GM19351 (cell line): Measurements from ENCODE around the gene PUSL1.
A peak's percentile ranks its signal among the peaks of the same experiment; 100 is the strongest.

Source experiments
- ATAC-seq: cut with Tn5 transposase; IDR thresholded peaks from one replicate; pipeline ENCODE4 v1.9.1; 2021; ENCODE audit warnings: mild to moderate bottlenecking, moderate library complexity; ENCODE audit not compliant: unreplicated experiment

PUSL1 gene

DNA sequence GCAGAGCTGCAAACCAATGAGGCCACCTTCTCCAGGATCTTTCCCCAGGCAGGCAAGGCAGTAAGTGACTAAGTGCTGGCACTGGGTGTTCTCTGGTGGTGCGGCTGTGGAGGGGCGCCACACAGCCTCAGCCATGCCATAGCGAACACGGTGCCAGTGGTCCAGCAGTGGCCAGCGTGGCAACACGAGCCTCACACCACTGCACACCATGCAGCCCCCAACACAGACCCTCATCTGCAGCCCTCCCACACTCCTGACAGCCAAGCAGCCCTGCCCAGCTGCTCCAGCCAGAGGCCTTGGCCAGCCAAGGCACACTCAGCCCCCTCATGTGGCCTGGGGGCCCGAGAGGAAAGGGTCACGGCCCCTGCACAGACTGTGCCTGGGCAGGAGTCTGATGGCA is 13.1 kb downstream of the PUSL1 start:
- ATAC-seq = no peak

DNA sequence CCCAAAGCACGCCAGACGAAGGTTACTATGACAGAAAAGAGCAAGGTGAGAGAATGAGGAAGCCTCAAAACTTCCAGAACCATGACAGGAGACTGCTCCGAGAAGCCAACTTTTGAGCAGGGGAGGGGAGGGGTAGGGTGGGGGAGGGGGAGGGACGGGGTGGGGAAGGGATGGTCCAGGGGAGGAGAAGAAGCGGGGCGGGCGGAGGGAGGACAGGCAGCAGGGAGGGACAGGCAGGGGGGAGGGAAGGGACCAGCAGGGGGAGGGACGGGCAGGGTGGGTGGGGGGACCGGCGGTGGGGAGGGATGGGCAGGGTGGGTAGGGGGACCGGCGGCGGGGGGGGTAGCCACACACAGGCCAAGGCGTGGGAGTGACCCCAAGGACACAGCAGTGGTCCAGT is 14.0 kb downstream of the PUSL1 start:
- ATAC-seq = no peak

DNA sequence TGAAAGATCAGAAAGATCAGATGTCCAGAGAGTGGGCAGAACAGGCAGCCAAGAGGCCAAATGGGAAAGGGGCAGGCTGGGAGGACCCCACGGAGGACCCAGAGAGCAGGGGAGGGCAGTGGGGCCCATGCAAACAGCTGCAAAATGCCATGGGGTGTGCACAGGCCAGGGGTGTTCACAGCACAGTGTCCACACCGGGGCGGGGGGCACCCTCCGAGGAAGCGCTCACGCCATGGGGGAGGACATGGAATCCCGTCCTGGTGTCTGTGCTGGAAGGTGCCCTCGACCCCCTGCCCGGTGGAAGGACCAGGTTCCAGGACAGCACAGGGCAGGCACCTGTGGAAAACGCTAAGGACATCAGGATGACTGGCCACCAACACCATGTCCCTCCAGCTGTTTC is 14.6 kb downstream of the PUSL1 start:
- no peak for ATAC-seq

DNA sequence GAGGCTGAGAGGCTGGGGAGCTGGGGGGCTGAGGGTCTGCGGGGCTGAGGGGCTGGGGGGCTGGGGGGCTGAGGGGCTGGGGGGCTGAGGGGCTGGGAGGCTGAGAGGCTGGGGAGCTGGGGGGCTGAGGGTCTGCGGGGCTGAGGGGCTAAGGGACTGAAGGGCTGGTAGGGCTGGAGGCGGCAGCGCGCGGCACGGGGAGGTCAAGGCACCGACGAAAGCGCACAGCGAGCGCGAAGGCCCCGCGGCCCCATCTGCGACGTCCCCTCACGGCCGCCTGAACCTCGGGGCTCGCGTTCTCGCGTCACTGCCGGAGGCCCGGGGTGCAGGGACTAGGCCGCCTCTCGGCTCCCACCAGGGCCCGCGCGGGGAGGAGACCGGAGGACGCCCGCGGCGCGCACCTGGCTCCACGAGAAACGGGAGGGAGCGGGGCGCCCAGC is 15.7 kb downstream of the PUSL1 start:
- peak; percentile 42 for ATAC-seq

DNA sequence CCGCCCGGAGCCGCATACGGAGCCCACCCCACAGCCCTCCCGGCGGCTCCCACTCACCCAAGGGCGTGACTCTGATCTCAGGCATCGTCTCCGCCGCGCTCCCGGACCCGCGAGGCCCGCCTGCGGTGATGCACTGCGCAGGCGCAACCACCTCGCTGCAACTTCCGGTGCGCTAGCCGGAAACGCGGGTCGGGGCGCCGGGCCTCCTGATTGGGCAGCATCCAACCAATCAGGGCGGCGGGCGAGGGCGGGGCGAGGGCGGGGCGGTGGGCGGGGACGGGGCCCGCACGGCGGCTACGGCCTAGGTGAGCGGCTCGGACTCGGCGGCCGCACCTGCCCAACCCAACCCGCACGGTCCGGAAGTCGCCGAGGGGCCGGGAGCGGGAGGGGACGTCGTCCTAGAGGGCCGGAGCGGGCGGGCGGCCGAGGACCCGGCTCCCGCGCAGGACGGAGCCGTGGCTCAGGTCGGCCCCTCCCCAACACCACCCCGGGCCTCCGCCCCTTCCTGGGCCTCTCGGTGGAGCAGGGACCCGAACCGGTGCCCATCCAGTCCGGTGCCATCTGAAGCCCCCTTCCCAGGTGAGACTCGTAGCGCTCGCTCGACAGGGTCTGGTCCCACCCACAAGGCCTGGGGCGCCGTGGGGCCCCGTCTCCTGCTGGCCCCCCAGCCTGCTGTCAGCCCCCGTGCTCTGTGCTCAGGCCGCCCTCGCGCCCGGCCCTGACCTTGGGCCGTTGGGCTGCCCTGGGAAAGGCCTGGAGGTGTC is 16.3 kb downstream of the PUSL1 start, which contains the start of the genes CPTP and INTS11:
CPTP (plus strand) TSS at position 279 of the 764 bp plus-strand sequence. CDS start 2,109 bp downstream, outside the sequence.
INTS11 (minus strand) TSS at position 137 of the 764 bp plus-strand sequence; CDS start at position 85, 52 bp downstream.
- ATAC-seq = peak; percentile 81

DNA sequence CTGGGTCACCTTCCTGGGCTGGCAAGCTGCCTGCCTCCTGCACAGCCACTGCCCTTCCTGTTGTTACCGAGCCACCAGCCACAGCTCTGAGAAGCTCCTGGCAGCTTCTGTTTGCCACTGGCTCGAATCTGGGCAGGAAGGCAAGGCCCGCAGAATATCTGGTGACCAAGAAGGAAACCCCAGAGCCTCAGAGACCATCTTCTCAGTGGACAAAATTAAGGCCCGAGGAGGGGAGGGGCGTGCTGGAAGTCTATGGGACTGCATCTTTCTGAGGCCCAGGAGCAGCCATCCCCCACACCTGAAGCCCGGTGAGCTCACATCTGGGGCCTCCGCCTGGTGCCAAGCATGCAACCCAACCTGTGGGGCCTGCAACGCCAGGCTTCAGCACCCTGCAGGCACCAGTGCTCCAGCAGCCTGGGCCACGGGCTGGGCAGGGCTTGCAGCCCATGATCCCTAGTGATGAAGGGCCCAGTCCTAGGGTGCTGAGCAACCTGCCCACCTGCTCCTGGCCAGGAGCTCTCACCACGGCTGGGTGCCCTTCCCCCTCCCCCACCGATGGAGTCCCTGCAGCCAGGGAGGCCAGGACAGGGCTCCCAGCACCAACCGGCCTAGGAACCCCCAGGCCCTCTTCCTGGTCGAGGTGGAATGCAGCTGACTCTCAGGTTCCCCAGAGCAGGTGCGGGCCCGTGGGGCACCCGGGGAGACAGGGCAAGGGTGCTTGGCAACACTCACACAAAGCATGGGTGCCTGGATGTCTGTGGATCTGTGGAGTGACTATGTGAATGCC is 17.1 kb downstream of the PUSL1 start:
- ATAC-seq = no peak

DNA sequence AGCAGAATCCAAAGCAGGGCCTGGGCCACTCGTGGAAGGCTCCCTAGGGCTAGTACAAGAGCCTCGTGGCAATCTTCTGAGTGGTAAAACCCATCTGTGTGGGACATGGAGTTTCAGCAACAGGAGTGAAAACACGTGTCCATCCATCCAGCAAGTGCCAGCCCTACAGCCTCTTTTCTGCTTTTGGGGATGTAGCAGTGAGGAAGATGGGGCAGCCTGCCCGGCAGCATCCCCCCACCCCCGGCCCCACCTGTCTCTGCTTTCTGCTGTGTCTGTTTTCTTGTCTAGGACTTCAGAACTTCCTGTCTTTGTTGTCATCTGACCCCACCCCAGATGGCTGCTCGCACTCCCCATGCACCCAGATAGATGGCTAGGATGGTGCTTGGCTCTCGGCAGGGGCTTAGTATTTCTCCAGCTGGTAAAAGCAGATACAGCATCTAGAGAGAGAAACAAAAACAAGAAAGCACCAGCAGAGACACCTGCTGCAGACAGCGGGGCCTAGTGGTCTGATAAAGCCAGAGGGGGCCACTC is 17.7 kb downstream of the PUSL1 start:
- ATAC-seq = no peak

DNA sequence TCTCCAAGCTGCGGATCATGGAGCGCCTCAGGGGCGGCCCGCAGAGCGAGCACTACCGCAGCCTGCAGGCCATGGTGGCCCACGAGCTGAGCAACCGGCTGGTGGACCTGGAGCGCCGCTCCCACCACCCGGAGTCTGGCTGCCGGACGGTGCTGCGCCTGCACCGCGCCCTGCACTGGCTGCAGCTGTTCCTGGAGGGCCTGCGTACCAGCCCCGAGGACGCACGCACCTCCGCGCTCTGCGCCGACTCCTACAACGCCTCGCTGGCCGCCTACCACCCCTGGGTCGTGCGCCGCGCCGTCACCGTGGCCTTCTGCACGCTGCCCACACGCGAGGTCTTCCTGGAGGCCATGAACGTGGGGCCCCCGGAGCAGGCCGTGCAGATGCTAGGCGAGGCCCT is 18.9 kb downstream of the PUSL1 start:
- ATAC-seq = no peak

DNA sequence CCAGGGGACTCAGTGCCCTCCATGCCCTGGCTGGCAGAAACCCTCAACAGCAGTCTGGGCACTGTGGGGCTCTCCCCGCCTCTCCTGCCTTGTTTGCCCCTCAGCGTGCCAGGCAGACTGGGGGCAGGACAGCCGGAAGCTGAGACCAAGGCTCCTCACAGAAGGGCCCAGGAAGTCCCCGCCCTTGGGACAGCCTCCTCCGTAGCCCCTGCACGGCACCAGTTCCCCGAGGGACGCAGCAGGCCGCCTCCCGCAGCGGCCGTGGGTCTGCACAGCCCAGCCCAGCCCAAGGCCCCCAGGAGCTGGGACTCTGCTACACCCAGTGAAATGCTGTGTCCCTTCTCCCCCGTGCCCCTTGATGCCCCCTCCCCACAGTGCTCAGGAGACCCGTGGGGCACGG is 19.9 kb downstream of the PUSL1 start:
- ATAC-seq = no peak

DNA sequence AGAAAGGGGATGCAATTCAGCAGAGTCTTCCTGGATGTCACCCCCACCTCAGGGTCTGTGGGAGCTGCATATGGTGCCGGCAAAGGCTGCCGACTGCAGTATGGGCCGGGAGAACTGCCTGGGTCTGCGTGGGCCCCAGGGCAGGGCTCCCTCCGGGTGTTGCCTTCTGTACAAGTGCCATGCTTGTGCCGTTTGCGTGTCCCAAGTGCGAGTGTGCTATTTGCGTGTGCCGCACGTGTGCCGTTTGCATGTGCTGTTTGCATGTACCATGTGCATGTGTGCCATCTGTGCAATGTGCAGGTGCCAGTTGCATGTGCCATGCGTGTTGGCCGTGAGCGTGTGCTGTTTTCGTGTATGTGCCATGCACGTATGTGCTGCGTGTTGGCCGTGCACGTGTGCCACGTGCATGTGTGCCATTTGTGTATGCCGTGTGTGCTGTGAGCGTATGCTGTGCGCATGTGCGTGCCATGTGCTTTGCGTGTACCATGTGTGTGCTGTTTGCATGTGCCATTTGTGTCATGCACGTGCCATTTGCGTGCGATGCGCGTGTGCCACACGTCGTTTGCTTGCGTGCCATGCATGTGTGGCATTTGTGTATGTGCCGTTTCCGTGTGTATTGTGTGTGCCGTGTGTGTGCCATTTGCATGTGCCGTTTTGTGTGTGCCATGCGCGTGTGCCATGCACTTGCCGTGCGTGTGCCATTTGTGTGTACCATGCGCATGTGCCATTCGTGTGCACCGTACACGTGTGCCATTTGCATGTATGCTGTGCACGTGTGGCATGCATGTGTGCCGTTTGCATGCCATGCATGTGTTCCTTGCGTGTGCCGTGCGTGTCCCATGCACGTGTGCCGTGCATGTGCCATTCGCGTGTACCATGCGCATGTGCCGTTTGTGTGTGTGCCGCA is 21.2 kb downstream of the PUSL1 start:
- no peak for ATAC-seq

DNA sequence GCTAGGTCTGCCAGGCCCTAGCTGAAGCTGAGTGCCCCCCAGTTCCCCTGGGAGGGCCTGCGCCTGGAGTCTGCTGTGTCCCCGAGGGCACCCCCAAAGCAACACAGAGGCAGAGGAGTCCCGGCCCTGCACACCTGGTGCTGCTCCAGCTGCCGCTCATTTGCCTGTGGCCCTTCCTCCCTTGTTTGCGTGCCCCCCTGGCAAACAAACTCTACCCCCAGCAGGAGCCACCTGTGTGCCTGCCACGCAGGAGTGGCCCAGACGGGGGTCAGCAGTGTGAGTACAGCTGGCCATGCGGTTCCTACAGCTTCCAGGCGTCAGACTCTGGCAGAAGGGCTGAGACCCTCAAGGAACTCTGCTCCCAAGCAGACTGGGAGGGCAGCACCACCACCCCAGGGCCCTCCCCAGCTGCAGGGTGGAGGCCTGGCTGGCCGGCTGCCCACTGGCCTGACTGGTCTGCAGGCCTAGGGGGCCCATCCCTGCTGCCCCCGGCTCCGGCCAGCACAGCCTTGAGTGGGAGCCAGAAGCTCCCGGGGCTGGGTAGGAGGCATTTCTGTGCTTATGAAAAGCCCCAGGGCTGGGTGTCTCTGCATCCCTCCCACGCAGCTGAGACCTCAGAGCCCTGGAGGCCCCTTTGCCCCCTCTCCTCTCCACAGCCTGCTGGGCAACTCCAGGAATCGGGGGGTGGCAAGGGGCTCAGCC is 22.1 kb downstream of the PUSL1 start:
- ATAC-seq = no peak

DNA sequence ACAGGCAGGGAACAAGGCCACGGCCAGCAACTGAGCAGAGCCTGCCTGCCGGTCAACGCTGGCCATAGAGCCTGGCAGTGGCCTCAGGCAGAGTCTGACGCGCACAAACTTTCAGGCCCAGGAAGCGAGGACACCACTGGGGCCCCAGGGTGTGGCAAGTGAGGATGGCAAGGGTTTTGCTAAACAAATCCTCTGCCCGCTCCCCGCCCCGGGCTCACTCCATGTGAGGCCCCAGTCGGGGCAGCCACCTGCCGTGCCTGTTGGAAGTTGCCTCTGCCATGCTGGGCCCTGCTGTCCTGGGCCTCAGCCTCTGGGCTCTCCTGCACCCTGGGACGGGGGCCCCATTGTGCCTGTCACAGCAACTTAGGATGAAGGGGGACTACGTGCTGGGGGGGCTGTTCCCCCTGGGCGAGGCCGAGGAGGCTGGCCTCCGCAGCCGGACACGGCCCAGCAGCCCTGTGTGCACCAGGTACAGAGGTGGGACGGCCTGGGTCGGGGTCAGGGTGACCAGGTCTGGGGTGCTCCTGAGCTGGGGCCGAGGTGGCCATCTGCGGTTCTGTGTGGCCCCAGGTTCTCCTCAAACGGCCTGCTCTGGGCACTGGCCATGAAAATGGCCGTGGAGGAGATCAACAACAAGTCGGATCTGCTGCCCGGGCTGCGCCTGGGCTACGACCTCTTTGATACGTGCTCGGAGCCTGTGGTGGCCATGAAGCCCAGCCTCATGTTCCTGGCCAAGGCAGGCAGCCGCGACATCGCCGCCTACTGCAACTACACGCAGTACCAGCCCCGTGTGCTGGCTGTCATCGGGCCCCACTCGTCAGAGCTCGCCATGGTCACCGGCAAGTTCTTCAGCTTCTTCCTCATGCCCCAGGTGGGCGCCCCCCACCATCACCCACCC is 22.9 kb downstream of the PUSL1 start, which contains the start of gene TAS1R3:
TAS1R3 (plus strand) TSS at position 213 of the 898 bp plus-strand sequence; CDS start at position 279, 66 bp downstream.
- ATAC-seq = no peak

DNA sequence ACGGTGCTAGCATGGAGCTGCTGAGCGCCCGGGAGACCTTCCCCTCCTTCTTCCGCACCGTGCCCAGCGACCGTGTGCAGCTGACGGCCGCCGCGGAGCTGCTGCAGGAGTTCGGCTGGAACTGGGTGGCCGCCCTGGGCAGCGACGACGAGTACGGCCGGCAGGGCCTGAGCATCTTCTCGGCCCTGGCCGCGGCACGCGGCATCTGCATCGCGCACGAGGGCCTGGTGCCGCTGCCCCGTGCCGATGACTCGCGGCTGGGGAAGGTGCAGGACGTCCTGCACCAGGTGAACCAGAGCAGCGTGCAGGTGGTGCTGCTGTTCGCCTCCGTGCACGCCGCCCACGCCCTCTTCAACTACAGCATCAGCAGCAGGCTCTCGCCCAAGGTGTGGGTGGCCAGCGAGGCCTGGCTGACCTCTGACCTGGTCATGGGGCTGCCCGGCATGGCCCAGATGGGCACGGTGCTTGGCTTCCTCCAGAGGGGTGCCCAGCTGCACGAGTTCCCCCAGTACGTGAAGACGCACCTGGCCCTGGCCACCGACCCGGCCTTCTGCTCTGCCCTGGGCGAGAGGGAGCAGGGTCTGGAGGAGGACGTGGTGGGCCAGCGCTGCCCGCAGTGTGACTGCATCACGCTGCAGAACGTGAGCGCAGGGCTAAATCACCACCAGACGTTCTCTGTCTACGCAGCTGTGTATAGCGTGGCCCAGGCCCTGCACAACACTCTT is 23.8 kb downstream of the PUSL1 start:
- no peak for ATAC-seq

DNA sequence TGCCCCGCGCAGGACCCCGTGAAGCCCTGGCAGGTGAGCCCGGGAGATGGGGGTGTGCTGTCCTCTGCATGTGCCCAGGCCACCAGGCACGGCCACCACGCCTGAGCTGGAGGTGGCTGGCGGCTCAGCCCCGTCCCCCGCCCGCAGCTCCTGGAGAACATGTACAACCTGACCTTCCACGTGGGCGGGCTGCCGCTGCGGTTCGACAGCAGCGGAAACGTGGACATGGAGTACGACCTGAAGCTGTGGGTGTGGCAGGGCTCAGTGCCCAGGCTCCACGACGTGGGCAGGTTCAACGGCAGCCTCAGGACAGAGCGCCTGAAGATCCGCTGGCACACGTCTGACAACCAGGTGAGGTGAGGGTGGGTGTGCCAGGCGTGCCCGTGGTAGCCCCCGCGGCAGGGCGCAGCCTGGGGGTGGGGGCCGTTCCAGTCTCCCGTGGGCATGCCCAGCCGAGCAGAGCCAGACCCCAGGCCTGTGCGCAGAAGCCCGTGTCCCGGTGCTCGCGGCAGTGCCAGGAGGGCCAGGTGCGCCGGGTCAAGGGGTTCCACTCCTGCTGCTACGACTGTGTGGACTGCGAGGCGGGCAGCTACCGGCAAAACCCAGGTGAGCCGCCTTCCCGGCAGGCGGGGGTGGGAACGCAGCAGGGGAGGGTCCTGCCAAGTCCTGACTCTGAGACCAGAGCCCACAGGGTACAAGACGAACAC is 24.5 kb downstream of the PUSL1 start:
- ATAC-seq = no peak

DNA sequence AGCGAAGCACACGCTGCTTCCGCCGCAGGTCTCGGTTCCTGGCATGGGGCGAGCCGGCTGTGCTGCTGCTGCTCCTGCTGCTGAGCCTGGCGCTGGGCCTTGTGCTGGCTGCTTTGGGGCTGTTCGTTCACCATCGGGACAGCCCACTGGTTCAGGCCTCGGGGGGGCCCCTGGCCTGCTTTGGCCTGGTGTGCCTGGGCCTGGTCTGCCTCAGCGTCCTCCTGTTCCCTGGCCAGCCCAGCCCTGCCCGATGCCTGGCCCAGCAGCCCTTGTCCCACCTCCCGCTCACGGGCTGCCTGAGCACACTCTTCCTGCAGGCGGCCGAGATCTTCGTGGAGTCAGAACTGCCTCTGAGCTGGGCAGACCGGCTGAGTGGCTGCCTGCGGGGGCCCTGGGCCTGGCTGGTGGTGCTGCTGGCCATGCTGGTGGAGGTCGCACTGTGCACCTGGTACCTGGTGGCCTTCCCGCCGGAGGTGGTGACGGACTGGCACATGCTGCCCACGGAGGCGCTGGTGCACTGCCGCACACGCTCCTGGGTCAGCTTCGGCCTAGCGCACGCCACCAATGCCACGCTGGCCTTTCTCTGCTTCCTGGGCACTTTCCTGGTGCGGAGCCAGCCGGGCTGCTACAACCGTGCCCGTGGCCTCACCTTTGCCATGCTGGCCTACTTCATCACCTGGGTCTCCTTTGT is 25.3 kb downstream of the PUSL1 start:
- no peak for ATAC-seq

DNA sequence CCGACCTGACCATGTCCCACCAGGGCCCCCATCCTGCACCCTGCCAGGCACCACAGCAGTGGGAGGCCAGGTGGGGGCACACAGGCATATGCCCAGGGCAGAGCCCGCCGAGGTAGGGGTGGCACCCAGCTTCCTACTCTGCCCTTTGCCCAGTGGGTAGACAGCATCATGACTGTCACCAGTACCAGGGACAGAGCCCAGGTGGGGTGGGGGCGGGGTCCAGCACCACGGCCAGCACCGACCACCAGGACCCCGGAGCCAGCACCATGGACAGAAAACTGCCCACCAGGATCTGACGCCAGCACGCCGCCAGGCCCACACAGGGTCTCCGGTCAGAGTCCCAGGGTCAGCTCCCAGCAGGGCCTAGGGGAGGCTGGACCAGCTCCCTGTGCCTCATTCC is 26.4 kb downstream of the PUSL1 start:
- no peak for ATAC-seq

DNA sequence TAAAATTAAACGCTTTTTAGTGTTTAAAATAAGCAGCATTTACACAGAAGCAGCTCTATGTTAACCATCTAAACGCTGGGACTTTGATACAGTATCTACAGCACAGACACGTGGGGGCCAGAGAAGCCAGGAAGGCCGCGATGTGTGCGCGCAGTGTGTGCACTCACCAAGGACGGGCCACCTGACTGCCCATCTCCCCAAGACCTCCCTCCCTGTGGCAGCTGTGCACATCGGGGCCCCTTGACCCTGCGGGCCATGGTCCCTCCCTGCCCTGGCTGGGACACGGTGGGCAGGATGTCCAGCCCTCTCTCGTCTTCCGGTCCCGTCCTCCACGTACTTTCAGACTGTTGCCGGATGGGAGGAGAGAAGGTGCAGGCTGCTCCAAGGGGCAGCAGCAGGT is 26.9 kb downstream of the PUSL1 start:
- ATAC-seq = no peak
